22Rv1 (cell line): ENCODE results near the gene WDR81.

Experiments
- H3K27ac ChIP-seq: fragments of 450-650 bp; 2 replicates; pipeline ENCODE4 v1.5.1; 2017
- CTCF ChIP-seq: fragments of 450-650 bp; IDR thresholded peaks from 2 replicates; pipeline ENCODE4 v1.5.1; 2017; ENCODE audit warnings: mild to moderate bottlenecking
- ZFX ChIP-seq: fragments of 450-650 bp; IDR thresholded peaks from 2 replicates; pipeline ENCODE4 v1.6.1; 2017; ENCODE audit warnings: antibody characterized with exemption, borderline replicate concordance

The WDR81 gene

DNA sequence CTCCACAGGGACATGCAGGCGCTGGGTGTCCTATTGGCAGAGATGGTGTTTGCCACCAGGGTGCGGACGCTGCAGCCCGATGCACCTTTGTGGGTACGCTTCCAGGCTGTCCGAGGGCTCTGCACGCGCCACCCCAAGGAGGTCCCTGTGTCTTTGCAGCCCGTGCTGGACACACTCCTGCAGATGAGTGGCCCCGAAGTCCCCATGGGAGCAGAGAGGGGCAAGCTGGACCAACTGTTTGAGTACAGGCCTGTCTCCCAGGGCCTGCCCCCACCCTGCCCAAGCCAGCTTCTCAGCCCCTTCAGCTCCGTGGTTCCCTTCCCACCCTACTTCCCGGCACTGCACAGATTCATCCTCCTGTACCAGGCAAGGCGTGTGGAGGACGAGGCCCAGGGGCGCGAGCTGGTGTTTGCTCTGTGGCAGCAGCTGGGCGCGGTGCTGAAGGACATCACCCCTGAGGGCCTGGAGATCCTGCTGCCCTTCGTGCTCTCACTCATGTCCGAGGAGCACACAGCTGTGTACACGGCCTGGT, 2.8 kb downstream of the WDR81 start:
- TF ChIP-seq ZFX = no peak
- TF ChIP-seq CTCF = no peak
- H3K27ac ChIP-seq = no peak overlapping the region

GRCh38 chr17:1727876-1728630, 3.5 kb downstream of the WDR81 start:
- TF ChIP-seq CTCF (no peak), ZFX (no peak)
- no peak overlapping the region for H3K27ac ChIP-seq

DNA sequence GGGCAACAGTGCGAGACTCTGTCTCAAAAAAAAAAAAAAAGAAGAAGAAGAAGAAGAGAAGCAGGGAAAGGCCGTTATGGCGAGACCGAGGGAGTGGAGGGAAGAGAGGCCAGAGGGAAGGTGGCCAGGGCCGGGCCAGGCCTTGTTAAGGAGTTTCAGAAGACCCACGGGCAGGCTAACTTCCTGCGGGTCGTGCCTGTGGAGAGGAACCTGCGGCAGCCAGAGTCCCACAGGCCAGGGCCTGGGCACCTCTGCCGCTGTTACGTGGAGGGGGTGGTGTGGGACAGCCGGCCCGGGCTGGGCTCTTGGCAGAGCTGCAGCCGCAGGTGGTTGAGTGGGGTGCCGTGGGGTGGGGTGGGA, 5.4 kb downstream of the WDR81 start:
- no peak for TF ChIP-seq CTCF
- no peak for TF ChIP-seq ZFX
- no peak overlapping the region for H3K27ac ChIP-seq

DNA sequence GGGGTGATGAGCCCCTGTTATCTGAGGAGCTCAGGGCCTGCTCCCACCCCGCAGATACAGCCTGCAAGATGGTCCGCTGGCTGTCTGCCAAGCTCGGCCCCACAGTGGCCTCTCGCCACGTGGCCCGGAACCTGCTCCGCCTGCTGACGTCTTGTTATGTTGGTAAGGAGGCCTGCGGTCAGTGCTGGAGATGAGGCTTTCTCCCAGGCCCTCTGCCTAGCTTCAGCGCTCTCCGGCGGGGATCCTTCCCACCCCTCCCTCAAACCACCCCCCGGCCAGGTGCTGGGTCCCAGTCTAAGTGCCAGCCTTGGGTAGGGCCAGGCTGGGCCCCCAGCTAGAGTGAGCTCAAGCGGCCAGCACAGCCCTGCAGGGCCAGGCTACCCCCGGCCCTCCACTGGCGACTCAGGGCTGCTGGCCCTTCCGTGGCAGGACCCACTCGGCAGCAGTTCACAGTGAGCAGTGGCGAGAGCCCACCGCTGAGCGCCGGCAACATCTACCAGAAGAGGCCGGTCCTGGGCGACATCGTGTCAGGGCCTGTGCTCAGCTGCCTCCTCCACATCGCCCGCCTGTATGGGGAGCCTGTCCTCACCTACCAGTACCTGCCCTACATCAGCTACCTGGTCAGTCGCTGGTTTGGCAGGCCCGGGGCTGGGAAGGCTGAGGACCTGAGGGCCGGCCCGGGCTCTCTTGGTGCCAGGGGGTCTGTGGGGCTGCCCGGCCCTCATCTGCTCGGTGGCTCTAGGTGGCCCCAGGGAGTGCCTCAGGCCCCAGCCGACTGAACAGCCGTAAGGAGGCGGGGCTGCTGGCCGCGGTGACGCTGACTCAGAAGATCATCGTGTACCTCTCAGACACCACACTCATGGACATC, 6.1 kb downstream of the WDR81 start:
- no peak for TF ChIP-seq CTCF
- no peak for TF ChIP-seq ZFX
- no peak overlapping the region for H3K27ac ChIP-seq

DNA sequence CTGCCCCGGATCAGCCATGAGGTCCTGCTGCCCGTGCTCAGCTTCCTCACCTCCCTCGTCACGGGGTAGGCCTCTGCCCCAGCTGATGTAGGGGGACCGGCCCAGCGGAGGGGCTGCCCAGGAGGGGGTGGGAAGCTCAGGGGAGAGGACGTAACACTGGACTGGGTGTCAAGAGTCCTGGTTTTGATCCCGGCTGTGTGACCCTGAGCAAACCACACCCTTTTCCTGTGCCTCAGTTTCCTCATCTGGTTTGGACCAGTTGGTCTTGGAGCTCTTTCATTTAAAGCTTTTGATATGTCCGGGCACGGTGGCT, 6.6 kb downstream of the WDR81 start:
- TF ChIP-seq CTCF = no peak
- no peak overlapping the region for H3K27ac ChIP-seq

GRCh38 chr17:1732241-1732832, 7.8 kb downstream of the WDR81 start:
- no peak for TF ChIP-seq ZFX

GRCh38 chr17:1732833-1733321, 8.4 kb downstream of the WDR81 start:
- H3K27ac ChIP-seq = no peak overlapping the region
- no peak for TF ChIP-seq CTCF
- no peak for TF ChIP-seq ZFX

More at GRCh38 chr17:1732241-1732832, 7.8 kb downstream of the WDR81 start:
- H3K27ac ChIP-seq = no peak overlapping the region
